ENCODE data around the gene RNU7-1. TPM values are rescaled to one million over a fixed set of nuclear protein-coding genes. Genes with fewer than 3 reads are reported as not detected.

Gene RNU7-1
- total RNA-seq, 4 donors from 2014 or later = not detected

- Histone ChIP-seq H3K27ac (peak within 1 kb of the TSS in 1 of 3 donors; percentile 14), H3K27me3 (no peaks in the 10 kb centered on the region), H3K4me3 (replicated peaks in 1 of 3) (no peak within 1 kb of the TSS), H3K9me3 (no peaks in the 10 kb centered on the region), H3K4me1 (peaks cover 1 to 15% of the 10 kb centered on the region in 2 donors), H3K36me3 (no peaks in the 10 kb centered on the region)
- TF ChIP-seq CTCF (IDR thresholded peaks at IDR 0.05) = no peak
- TF ChIP-seq POLR2A (IDR thresholded peaks at IDR 0.05) = no peak
- WGBS, 2 donors = 78 to 85% methylated on average over 17 to 19 of the region's 25 CpGs
- no peak for DNase-seq
- intact Hi-C loops (cut with DNase I) = no loop called here
These were observed 7.4 kb downstream of the RNU7-1 start, which contains the start of gene PTPN6 for GRCh38 chr12:6950811-6951540. TSS of gene PTPN6 (plus strand) at chr12:6951356. CDS start at chr12:6951513, 157 bp downstream.

GRCh38 chr12:6951551-6952120 is 8.0 kb downstream of the RNU7-1 start:
- Histone ChIP-seq H3K4me3 (replicated peaks in 1 of 3) (no peak overlapping the region), H3K36me3 (no peaks in the 10 kb centered on the region), H3K27me3 (no peaks in the 10 kb centered on the region), H3K27ac (no peak overlapping the region), H3K9me3 (no peaks in the 10 kb centered on the region), H3K4me1 (peaks cover 0 to 12% of the 10 kb centered on the region in 2 donors)
- 88 to 93% methylated on average over 11 to 14 of the region's 20 CpGs for WGBS, 2 donors
- intact Hi-C loops (cut with DNase I) = no loop called here
- DNase-seq = no peak
- TF ChIP-seq POLR2A (IDR thresholded peaks at IDR 0.05) (no peak), CTCF (IDR thresholded peaks at IDR 0.05) (no peak)

GRCh38 chr12:6952121-6952862 is 8.7 kb downstream of the RNU7-1 start:
- peaks cover 0 to 6% of the 10 kb centered on the region in 2 donors for H3K4me1 ChIP-seq
- H3K4me3 ChIP-seq (replicated peaks in 1 of 3) = no peak overlapping the region
- WGBS, 2 donors = 75 to 84% methylated on average over 14 to 16 of the region's 22 CpGs
- no peaks in the 10 kb centered on the region for H3K27me3 ChIP-seq
- H3K9me3 ChIP-seq = no peaks in the 10 kb centered on the region
- TF ChIP-seq CTCF (IDR thresholded peaks at IDR 0.05) = no peak
- TF ChIP-seq POLR2A (IDR thresholded peaks at IDR 0.05) = no peak
- no peak for DNase-seq
- intact Hi-C loops (cut with DNase I) = no loop called here
- no peaks in the 10 kb centered on the region for H3K36me3 ChIP-seq
- H3K27ac ChIP-seq = peak overlapping the region in 1 of 3 donors; percentile 14

- Histone ChIP-seq H3K36me3 (no peaks in the 10 kb centered on the region), H3K4me1 (peaks cover 0 to 3% of the 10 kb centered on the region in 2 donors), H3K9me3 (no peaks in the 10 kb centered on the region), H3K27me3 (no peaks in the 10 kb centered on the region), H3K27ac (peak overlapping the region in 2 of 3 donors; percentile 41 to 56), H3K4me3 (replicated peaks in 1 of 3) (no peak overlapping the region)
- intact Hi-C loops (cut with DNase I) = no loop called here
- TF ChIP-seq CTCF (IDR thresholded peaks at IDR 0.05) (no peak), POLR2A (IDR thresholded peaks at IDR 0.05) (no peak)
- 68 to 87% methylated on average over 14 to 15 of the region's 15 CpGs for WGBS, 2 donors
- DNase-seq = no peak
These were observed 9.3 kb downstream of the RNU7-1 start for GRCh38 chr12:6952863-6953441.

Data from thyroid gland (tissue), 4 donors.